Muscle layer of colon (tissue), 2 donors: ENCODE results near the gene BCAP29.

ENCODE experiments used
- H3K27ac ChIP-seq: one replicate; pipeline ENCODE4 v1.7.0; 2013; ENCODE audit warnings: low read depth, mild to moderate bottlenecking, low read length, moderate library complexity
- H3K27me3 ChIP-seq, 2 donors: one replicate each; pipeline ENCODE4 v1.7.0; 2013; ENCODE audit warnings: low read length in 2 of 2, mild to moderate bottlenecking in 2 of 2; ENCODE audit not compliant: insufficient read depth in 2 of 2, control insufficient read depth in 1 of 2
- H3K36me3 ChIP-seq: one replicate; pipeline ENCODE4 v1.7.0; 2013; ENCODE audit warnings: mild to moderate bottlenecking, low read length; ENCODE audit not compliant: insufficient read depth
- H3K4me1 ChIP-seq: one replicate; pipeline ENCODE4 v1.7.0; 2013; ENCODE audit warnings: mild to moderate bottlenecking, low read length; ENCODE audit not compliant: insufficient read depth
- H3K4me3 ChIP-seq, 2 donors: one replicate each; pipeline ENCODE4 v1.7.0; 2013; ENCODE audit warnings: low read length in 2 of 2, low read depth in 1 of 2, mild to moderate bottlenecking in 1 of 2, moderate library complexity in 1 of 2
- H3K9ac ChIP-seq: one replicate; pipeline ENCODE4 v1.7.0; 2013; ENCODE audit warnings: low read length
- H3K9me3 ChIP-seq: one replicate; pipeline ENCODE4 v1.7.0; 2013; ENCODE audit warnings: mild to moderate bottlenecking, low read length
- donor health status: abdominal sarcoma.
- donor health status: Adenocarcinoma of cecum.

The BCAP29 gene

GRCh38 chr7:107660381-107661080 lies 80.5 kb downstream of the BCAP29 start, which contains the start of gene SLC26A4:
SLC26A4 (plus strand) TSS chr7:107660828; CDS start chr7:107661642, 814 bp downstream.
- Histone ChIP-seq H3K36me3 (no peaks in the 10 kb centered on the region), H3K27me3 (peaks cover 13 to 30% of the 10 kb centered on the region in 2 donors), H3K4me3 (peak within 1 kb of the TSS; percentile 61 to 71), H3K9ac (no peak within 1 kb of the TSS), H3K4me1 (peaks cover 4% of the 10 kb centered on the region), H3K27ac (no peak within 1 kb of the TSS), H3K9me3 (no peaks in the 10 kb centered on the region)

DNA sequence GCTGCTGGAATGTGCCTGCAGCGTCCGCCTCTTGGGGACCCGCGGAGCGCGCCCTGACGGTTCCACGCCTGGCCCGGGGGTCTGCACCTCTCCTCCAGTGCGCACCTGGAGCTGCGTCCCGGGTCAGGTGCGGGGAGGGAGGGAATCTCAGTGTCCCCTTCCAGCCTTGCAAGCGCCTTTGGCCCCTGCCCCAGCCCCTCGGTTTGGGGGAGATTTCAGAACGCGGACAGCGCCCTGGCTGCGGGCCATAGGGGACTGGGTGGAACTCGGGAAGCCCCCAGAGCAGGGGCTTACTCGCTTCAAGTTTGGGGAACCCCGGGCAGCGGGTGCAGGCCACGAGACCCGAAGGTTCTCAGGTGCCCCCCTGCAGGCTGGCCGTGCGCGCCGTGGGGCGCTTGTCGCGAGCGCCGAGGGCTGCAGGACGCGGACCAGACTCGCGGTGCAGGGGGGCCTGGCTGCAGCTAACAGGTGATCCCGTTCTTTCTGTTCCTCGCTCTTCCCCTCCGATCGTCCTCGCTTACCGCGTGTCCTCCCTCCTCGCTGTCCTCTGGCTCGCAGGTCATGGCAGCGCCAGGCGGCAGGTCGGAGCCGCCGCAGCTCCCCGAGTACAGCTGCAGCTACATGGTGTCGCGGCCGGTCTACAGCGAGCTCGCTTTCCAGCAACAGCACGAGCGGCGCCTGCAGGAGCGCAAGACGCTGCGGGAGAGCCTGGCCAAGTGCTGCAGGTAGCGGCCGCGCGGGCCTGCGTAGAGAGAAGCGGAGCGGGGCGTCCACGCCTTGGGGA lies 81.2 kb downstream of the BCAP29 start:
- Histone ChIP-seq H3K9ac (no peak overlapping the region), H3K36me3 (no peaks in the 10 kb centered on the region), H3K9me3 (no peaks in the 10 kb centered on the region), H3K27me3 (peaks cover 13 to 30% of the 10 kb centered on the region in 2 donors), H3K4me1 (peaks cover 4% of the 10 kb centered on the region), H3K27ac (no peak overlapping the region), H3K4me3 (peak overlapping the region; percentile 61 to 71)

DNA sequence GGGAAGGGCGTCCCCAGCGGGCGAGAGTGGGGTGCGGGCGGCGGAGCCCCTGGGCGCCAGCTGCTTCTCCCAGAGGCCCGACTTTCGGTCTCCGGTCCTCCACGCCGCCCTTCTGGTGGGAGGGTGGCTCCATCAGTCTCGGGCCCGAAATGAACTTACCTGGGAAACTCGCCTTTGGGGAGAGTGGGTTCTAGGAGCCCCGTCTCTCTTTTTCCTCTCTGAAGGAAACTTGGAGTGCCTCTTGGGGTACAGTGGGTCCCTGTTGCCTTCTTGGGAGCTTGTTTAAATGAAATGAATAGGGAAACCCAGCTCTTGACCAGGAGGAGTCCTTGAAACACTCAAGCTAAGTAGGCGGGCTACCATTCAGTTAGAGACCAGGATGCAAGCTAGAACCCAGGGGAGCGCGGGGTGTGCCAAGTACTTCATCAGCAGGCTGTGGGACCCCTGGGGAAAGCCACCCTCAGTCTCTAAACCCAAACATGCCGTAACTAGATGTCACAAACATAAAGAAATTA lies 81.9 kb downstream of the BCAP29 start:
- H3K9me3 ChIP-seq: no peaks in the 10 kb centered on the region
- H3K4me3 ChIP-seq: peak overlapping the region; percentile 61 to 71
- H3K36me3 ChIP-seq: no peaks in the 10 kb centered on the region
- H3K27me3 ChIP-seq: peaks cover 13 to 30% of the 10 kb centered on the region in 2 donors
- peaks cover 4% of the 10 kb centered on the region for H3K4me1 ChIP-seq
- H3K9ac ChIP-seq: no peak overlapping the region
- H3K27ac ChIP-seq: no peak overlapping the region

DNA sequence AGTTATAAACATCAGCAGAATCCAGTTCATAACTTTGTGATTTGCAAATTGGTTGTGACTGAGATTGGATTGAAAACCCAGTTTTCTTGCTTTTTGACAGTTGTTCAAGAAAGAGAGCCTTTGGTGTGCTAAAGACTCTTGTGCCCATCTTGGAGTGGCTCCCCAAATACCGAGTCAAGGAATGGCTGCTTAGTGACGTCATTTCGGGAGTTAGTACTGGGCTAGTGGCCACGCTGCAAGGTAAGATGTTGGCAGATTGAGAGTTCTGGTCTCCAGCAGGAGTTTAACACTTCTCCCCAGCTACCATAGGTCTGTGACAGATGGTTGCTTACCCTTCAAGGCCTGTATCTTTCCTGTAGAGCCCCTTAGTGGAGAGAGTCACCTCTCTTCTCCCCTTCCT lies 83.2 kb downstream of the BCAP29 start:
- no peak overlapping the region for H3K27ac ChIP-seq
- no peak overlapping the region for H3K9ac ChIP-seq
- H3K9me3 ChIP-seq: no peaks in the 10 kb centered on the region
- no peak overlapping the region for H3K4me3 ChIP-seq
- H3K36me3 ChIP-seq: no peaks in the 10 kb centered on the region
- H3K4me1 ChIP-seq: peaks cover 4% of the 10 kb centered on the region
- peaks cover 13 to 30% of the 10 kb centered on the region in 2 donors for H3K27me3 ChIP-seq

DNA sequence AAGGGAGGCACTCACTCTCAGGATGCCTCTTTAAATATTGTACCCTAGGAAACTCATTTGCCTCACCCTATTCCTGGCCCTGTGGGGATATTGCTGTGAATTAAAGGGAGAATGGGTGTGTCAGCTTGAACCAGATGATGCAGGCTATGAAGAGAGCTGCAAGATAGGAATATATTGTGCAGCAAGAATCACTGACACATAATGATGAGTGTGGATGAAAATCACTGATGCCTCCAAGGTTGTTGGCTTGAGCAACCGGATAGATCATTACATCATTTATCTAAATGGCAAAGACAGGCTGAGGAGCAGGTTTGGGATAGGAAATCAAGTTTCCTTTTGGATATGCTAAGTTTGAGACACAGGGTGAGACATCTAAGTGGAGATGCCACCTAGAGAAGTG lies 86.7 kb downstream of the BCAP29 start:
- Histone ChIP-seq H3K27me3 (peaks cover 4 to 10% of the 10 kb centered on the region in 2 donors), H3K27ac (no peak overlapping the region), H3K36me3 (no peaks in the 10 kb centered on the region), H3K4me3 (no peak overlapping the region), H3K9ac (no peak overlapping the region), H3K9me3 (no peaks in the 10 kb centered on the region), H3K4me1 (peaks cover 3% of the 10 kb centered on the region)

- H3K9ac ChIP-seq: no peak overlapping the region
- peaks cover 4% of the 10 kb centered on the region in 2 donors for H3K27me3 ChIP-seq
- no peaks in the 10 kb centered on the region for H3K4me1 ChIP-seq
- no peak overlapping the region for H3K4me3 ChIP-seq
- no peak overlapping the region for H3K27ac ChIP-seq
- no peaks in the 10 kb centered on the region for H3K36me3 ChIP-seq
- no peaks in the 10 kb centered on the region for H3K9me3 ChIP-seq
Observed at GRCh38 chr7:107667341-107667740, 87.3 kb downstream of the BCAP29 start.

DNA sequence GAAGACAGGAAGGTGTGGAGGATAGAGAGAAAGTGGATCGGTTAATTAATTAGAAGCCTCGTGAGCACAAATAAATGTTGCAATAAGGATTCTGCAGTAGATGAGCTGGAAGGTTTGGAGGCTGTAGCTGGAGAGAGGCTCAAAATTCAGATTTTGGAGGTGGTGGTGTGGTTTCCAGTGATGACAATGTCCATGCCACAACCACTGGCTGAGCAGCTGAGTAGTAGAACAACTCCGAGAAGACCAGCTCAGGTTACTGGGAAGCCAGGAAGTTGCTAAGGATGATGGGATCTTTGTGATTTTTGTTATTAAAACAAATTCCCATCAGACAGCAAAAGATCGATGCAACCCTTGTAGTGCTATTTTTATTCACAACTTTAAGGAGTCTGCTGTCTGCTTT lies 88.2 kb downstream of the BCAP29 start:
- Histone ChIP-seq H3K4me3 (no peak overlapping the region), H3K27me3 (peaks cover 0 to 1% of the 10 kb centered on the region in 2 donors), H3K4me1 (no peaks in the 10 kb centered on the region), H3K9me3 (no peaks in the 10 kb centered on the region), H3K27ac (no peak overlapping the region), H3K36me3 (no peaks in the 10 kb centered on the region), H3K9ac (no peak overlapping the region)
